GM12872 (cell line): ENCODE measurements around the gene WWP2.

ENCODE experiments used
- CTCF ChIP-seq: IDR thresholded peaks from 3 replicates; pipeline ENCODE4 v1.5.1; 2011; ENCODE audit warnings: low read depth, mild to moderate bottlenecking, low read length, moderate library complexity; ENCODE audit not compliant: insufficient read depth

WWP2 gene

GRCh38 chr16:69890114-69890891, 128.2 kb downstream of the WWP2 start:
- no peak for TF ChIP-seq CTCF

- TF ChIP-seq CTCF, result no peak
Observed at GRCh38 chr16:69890892-69891282, 128.8 kb downstream of the WWP2 start.

GRCh38 chr16:69892378-69892777, 130.2 kb downstream of the WWP2 start:
- no peak for TF ChIP-seq CTCF

GRCh38 chr16:69893106-69893505, 131.0 kb downstream of the WWP2 start:
- TF ChIP-seq CTCF, result no peak

GRCh38 chr16:69894676-69895075, 132.5 kb downstream of the WWP2 start:
- TF ChIP-seq CTCF, result no peak

GRCh38 chr16:69903865-69904415, 141.8 kb downstream of the WWP2 start:
- TF ChIP-seq CTCF, result no peak

- no peak for TF ChIP-seq CTCF
Observed at GRCh38 chr16:69904495-69905170, 142.5 kb downstream of the WWP2 start.
